ENCODE data around the gene LSR. TPM values are rescaled to one million over a fixed set of nuclear protein-coding genes. Genes with fewer than 3 reads are reported as not detected.
"Not testable (repeated sequence)": the region's sequence is repeated elsewhere in the genome, so short reads cannot be mapped to it uniquely, and the experiment has no call there.

LSR gene
- polyA plus RNA-seq, 3 donors = 0.08 to 0.17 TPM; not detected in 1

DNA sequence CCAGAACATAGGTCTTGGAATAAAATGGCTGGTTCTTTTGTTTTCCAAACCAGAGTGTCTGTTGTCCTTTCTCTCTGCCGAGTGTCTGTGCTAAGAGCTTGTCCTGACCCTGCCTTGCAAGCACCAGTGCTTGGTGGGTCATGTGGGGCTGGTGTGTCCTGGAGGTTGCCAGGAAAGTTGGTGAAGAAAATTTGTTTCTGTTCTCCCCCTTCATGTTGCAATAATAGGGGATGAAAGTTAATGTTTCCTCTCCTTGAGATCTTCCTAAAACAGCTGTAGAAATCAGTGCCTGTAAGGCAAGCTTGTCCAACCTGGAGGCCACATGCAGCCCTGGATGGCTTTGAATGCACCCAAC, 36.3 kb downstream of the LSR start:
- H4K20me1 ChIP-seq (ENCODE audit: insufficient read depth, low read length) = peaks cover 2% of the 10 kb centered on the region
- no peaks in the 10 kb centered on the region for H3K27me3 ChIP-seq (ENCODE audit: control insufficient read depth in 2 of 2, insufficient read depth in 2 of 2, low read length in 2 of 2)
- no peak overlapping the region for H3K4me3 ChIP-seq (replicated peaks in 1 of 3; ENCODE audit: low read depth in 2 of 3, low read length in 3 of 3)
- H2AFZ ChIP-seq (ENCODE audit: insufficient read depth, low read depth, low read length, poor library complexity, severe bottlenecking) = peak overlapping the region; percentile 6
- H3K9me3 Mint-ChIP-seq = peaks cover 0 to 2% (median 0%) of the 10 kb centered on the region in 7 donors
- H3K27ac Mint-ChIP-seq = peak overlapping the region in 2 of 7 donors; percentile 23 to 56
- WGBS (ENCODE audit: insufficient coverage) = no CpG with 5 or more reads among the region's 1 CpG
- DNase-seq = no peak
- peaks cover 0 to 3% of the 10 kb centered on the region in 2 donors for H3K36me3 Mint-ChIP-seq
- H3K27ac ChIP-seq (ENCODE audit: low read depth in 1 of 2, low read length in 2 of 2) = no peak overlapping the region
- H3K4me1 ChIP-seq (ENCODE audit: control insufficient read depth in 1 of 2, insufficient read depth in 2 of 2, low read length in 2 of 2) = peaks cover 34 to 52% of the 10 kb centered on the region in 2 donors
- H3K4me1 Mint-ChIP-seq = peaks cover 48% of the 10 kb centered on the region
- no peak overlapping the region for H3K4me2 ChIP-seq (replicated peaks; ENCODE audit: extremely low read depth, low read length, poor library complexity, severe bottlenecking)
- no peak overlapping the region for H3K9ac ChIP-seq (ENCODE audit: insufficient read depth, low read length, poor library complexity, severe bottlenecking)
- intact Hi-C loops (cut with micrococcal nuclease) = no loop called here
- H3K27me3 Mint-ChIP-seq (ENCODE audit: low read depth in 3 of 3) = peaks cover 12 to 16% (median 14%) of the 10 kb centered on the region in 3 donors
- H3K36me3 ChIP-seq (replicated peaks in 1 of 2; ENCODE audit: control insufficient read depth in 1 of 2, insufficient read depth in 2 of 2, low read length in 2 of 2) = no peaks in the 10 kb centered on the region
- TF ChIP-seq, protein P1, sequence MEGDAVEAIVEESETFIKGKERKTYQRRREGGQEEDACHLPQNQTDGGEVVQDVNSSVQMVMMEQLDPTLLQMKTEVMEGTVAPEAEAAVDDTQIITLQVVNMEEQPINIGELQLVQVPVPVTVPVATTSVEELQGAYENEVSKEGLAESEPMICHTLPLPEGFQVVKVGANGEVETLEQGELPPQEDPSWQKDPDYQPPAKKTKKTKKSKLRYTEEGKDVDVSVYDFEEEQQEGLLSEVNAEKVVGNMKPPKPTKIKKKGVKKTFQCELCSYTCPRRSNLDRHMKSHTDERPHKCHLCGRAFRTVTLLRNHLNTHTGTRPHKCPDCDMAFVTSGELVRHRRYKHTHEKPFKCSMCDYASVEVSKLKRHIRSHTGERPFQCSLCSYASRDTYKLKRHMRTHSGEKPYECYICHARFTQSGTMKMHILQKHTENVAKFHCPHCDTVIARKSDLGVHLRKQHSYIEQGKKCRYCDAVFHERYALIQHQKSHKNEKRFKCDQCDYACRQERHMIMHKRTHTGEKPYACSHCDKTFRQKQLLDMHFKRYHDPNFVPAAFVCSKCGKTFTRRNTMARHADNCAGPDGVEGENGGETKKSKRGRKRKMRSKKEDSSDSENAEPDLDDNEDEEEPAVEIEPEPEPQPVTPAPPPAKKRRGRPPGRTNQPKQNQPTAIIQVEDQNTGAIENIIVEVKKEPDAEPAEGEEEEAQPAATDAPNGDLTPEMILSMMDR (IDR thresholded peaks at IDR 0.05) = no peak
- no peaks in the 10 kb centered on the region for H3K9me3 ChIP-seq (replicated peaks in 1 of 2; ENCODE audit: control insufficient read depth in 1 of 2, insufficient read depth in 1 of 2, low read length in 2 of 2)
- no peaks in the 10 kb centered on the region for H3K79me2 ChIP-seq (ENCODE audit: insufficient read depth, low read length)
- peak overlapping the region; percentile 34 to 58 for H3K4me3 Mint-ChIP-seq

DNA sequence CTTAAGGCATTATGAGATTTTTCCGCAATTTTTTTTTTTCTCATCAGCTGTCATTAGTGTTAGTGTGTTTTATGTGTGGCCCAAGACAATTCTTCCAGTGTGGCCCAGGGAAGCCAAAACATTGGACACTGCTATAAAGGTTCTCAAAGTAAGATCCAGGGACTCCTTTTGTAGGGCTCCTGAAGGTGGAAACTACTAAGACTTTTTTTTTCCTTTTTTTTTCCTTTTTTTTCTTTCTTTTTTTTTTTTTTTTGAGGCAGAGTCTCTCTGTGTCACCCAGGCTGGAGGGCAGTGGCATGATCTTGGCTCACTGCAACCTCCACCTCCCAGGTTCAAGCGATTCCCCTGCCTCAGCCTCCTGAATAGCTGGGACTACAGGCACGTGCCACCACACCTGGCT, 36.7 kb downstream of the LSR start:
- H3K4me2 ChIP-seq (replicated peaks; ENCODE audit: extremely low read depth, low read length, poor library complexity, severe bottlenecking); H3K27me3 ChIP-seq (ENCODE audit: control insufficient read depth in 2 of 2, insufficient read depth in 2 of 2, low read length in 2 of 2); H3K27ac ChIP-seq (ENCODE audit: low read depth in 1 of 2, low read length in 2 of 2); H3K9me3 Mint-ChIP-seq; intact Hi-C loops (cut with micrococcal nuclease); H2AFZ ChIP-seq (ENCODE audit: insufficient read depth, low read depth, low read length, poor library complexity, severe bottlenecking); H3K9ac ChIP-seq (ENCODE audit: insufficient read depth, low read length, poor library complexity, severe bottlenecking); H3K9me3 ChIP-seq (replicated peaks in 1 of 2; ENCODE audit: control insufficient read depth in 1 of 2, insufficient read depth in 1 of 2, low read length in 2 of 2); H3K4me3 ChIP-seq (replicated peaks in 1 of 3; ENCODE audit: low read depth in 2 of 3, low read length in 3 of 3); H3K36me3 Mint-ChIP-seq; H4K20me1 ChIP-seq (ENCODE audit: insufficient read depth, low read length); DNase-seq; H3K36me3 ChIP-seq (replicated peaks in 1 of 2; ENCODE audit: control insufficient read depth in 1 of 2, insufficient read depth in 2 of 2, low read length in 2 of 2); H3K79me2 ChIP-seq (ENCODE audit: insufficient read depth, low read length): not testable (repeated sequence)
- Mint-ChIP-seq H3K27ac (peak overlapping the region in 1 of 7 donors; percentile 41), H3K27me3 (ENCODE audit: low read depth in 3 of 3) (peaks cover 12 to 17% (median 17%) of the 10 kb centered on the region in 3 donors), H3K4me3 (peak overlapping the region in 1 of 2 donors; percentile 58), H3K4me1 (peaks cover 46% of the 10 kb centered on the region)
- WGBS (ENCODE audit: insufficient coverage) = no CpG with 5 or more reads among the region's 3 CpGs
- peaks cover 34 to 48% of the 10 kb centered on the region in 2 donors for H3K4me1 ChIP-seq (ENCODE audit: control insufficient read depth in 1 of 2, insufficient read depth in 2 of 2, low read length in 2 of 2)

DNA sequence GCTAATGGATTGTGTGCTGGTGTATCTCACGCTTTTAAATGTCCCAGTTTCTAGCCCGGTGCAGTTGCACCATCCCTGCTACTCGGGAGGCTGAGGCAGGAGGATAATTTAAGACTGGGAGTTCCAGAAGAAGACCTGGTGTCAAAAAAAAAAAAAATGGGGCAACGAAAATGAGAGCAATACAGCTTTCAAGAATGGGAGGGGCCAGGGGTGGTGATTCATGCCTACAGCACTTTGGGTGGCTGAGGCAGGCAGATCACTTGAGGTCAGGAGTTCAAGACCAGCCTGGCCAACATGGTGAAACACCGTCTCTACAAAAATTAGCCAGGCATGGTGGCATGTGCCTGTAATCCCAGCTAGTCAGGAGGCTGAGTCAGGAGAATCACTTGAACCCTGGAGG, 37.3 kb downstream of the LSR start:
- H3K4me2 ChIP-seq (replicated peaks; ENCODE audit: extremely low read depth, low read length, poor library complexity, severe bottlenecking); H3K4me3 Mint-ChIP-seq; H4K20me1 ChIP-seq (ENCODE audit: insufficient read depth, low read length); H3K4me3 ChIP-seq (replicated peaks in 1 of 3; ENCODE audit: low read depth in 2 of 3, low read length in 3 of 3); H3K36me3 Mint-ChIP-seq; H3K9me3 ChIP-seq (replicated peaks in 1 of 2; ENCODE audit: control insufficient read depth in 1 of 2, insufficient read depth in 1 of 2, low read length in 2 of 2); H3K9ac ChIP-seq (ENCODE audit: insufficient read depth, low read length, poor library complexity, severe bottlenecking); intact Hi-C loops (cut with micrococcal nuclease); H3K27me3 ChIP-seq (ENCODE audit: control insufficient read depth in 2 of 2, insufficient read depth in 2 of 2, low read length in 2 of 2); H3K27ac ChIP-seq (ENCODE audit: low read depth in 1 of 2, low read length in 2 of 2); DNase-seq; H3K36me3 ChIP-seq (replicated peaks in 1 of 2; ENCODE audit: control insufficient read depth in 1 of 2, insufficient read depth in 2 of 2, low read length in 2 of 2); H3K9me3 Mint-ChIP-seq; H3K79me2 ChIP-seq (ENCODE audit: insufficient read depth, low read length); H2AFZ ChIP-seq (ENCODE audit: insufficient read depth, low read depth, low read length, poor library complexity, severe bottlenecking): not testable (repeated sequence)
- peaks cover 31 to 42% of the 10 kb centered on the region in 2 donors for H3K4me1 ChIP-seq (ENCODE audit: control insufficient read depth in 1 of 2, insufficient read depth in 2 of 2, low read length in 2 of 2)
- H3K4me1 Mint-ChIP-seq = peaks cover 41% of the 10 kb centered on the region
- peak overlapping the region in 1 of 7 donors; percentile 62 for H3K27ac Mint-ChIP-seq
- peaks cover 15 to 17% (median 16%) of the 10 kb centered on the region in 3 donors for H3K27me3 Mint-ChIP-seq (ENCODE audit: low read depth in 3 of 3)
- WGBS (ENCODE audit: insufficient coverage) = 86% methylated on average over 5 of the region's 5 CpGs

Measured in CD14-positive monocyte (primary cell).